ELF-1 (cell line): ENCODE results near the gene NUCB2.
A peak's percentile ranks its signal among the peaks of the same experiment; 100 is the strongest.
"Not testable (repeated sequence)": the region's sequence is repeated elsewhere in the genome, so short reads cannot be mapped to it uniquely, and the experiment has no call there.

Experiments used
- DNase-seq: peaks from one replicate; pipeline ENCODE4 v3.0.0-alpha.2; 2016; ENCODE audit warnings: low read depth, low spot score

The NUCB2 gene

GRCh38 chr11:17276236-17277023, at the start of gene NUCB2:
TSS of gene NUCB2 (plus strand) at chr11:17276739. CDS start at chr11:17295324, 18,585 bp downstream.
- DNase-seq: peak; percentile 98

GRCh38 chr11:17228186-17228925, 48.2 kb upstream of the NUCB2 start:
- not testable (repeated sequence) for DNase-seq

GRCh38 chr11:17229481-17230152, 46.9 kb upstream of the NUCB2 start:
- DNase-seq: no peak

- DNase-seq: no peak
Observed at GRCh38 chr11:17230867-17231851, 45.4 kb upstream of the NUCB2 start.

GRCh38 chr11:17233101-17233500, 43.4 kb upstream of the NUCB2 start:
- DNase-seq: no peak

- DNase-seq: peak; percentile 39
Observed at GRCh38 chr11:17238377-17238776, 38.2 kb upstream of the NUCB2 start.

- not testable (repeated sequence) for DNase-seq
Observed at GRCh38 chr11:17239927-17240326, 36.6 kb upstream of the NUCB2 start.

- DNase-seq: no peak
Observed at GRCh38 chr11:17240780-17241179, 35.8 kb upstream of the NUCB2 start.

GRCh38 chr11:17242954-17243353, 33.6 kb upstream of the NUCB2 start:
- DNase-seq: not testable (repeated sequence)

- DNase-seq: no peak
Observed at GRCh38 chr11:17244046-17244445, 32.5 kb upstream of the NUCB2 start.

GRCh38 chr11:17250561-17251350, 25.8 kb upstream of the NUCB2 start:
- DNase-seq: no peak

GRCh38 chr11:17252704-17253103, 23.8 kb upstream of the NUCB2 start:
- no peak for DNase-seq

- DNase-seq: no peak
Observed at GRCh38 chr11:17256512-17256911, 20.0 kb upstream of the NUCB2 start.

- no peak for DNase-seq
Observed at GRCh38 chr11:17257196-17257595, 19.3 kb upstream of the NUCB2 start.

- DNase-seq: no peak
Observed at GRCh38 chr11:17258670-17259069, 17.9 kb upstream of the NUCB2 start.

GRCh38 chr11:17259519-17259918, 17.0 kb upstream of the NUCB2 start:
- no peak for DNase-seq

- DNase-seq: no peak
Observed at GRCh38 chr11:17260020-17260419, 16.5 kb upstream of the NUCB2 start.

GRCh38 chr11:17263769-17264168, 12.8 kb upstream of the NUCB2 start:
- DNase-seq: no peak

- no peak for DNase-seq
Observed at GRCh38 chr11:17266781-17267180, 9.8 kb upstream of the NUCB2 start.

- DNase-seq: no peak
Observed at GRCh38 chr11:17267576-17267975, 9.0 kb upstream of the NUCB2 start.
